GM03348 (cell line): Measurements from ENCODE around the gene ARSH.
"Not testable (repeated sequence)": the region's sequence is repeated elsewhere in the genome, so short reads cannot be mapped to it uniquely, and the experiment has no call there.

Source experiments
- DNase-seq: peaks from one replicate; pipeline ENCODE4 v3.0.0; 2012; ENCODE audit warnings: low spot score

Gene ARSH

GRCh38 chrX:3044196-3044595 lies 37.9 kb downstream of the ARSH start:
- DNase-seq: no peak

- no peak for DNase-seq
These were observed 38.3 kb downstream of the ARSH start for GRCh38 chrX:3044671-3045070.

GRCh38 chrX:3046253-3047240 lies 40.2 kb downstream of the ARSH start:
- peak; percentile 2 for DNase-seq

GRCh38 chrX:3050523-3051175 lies 44.3 kb downstream of the ARSH start:
- DNase-seq: not testable (repeated sequence)

- no peak for DNase-seq
These were observed 46.5 kb downstream of the ARSH start for GRCh38 chrX:3052860-3053259.

- DNase-seq: peak; percentile 2
These were observed 60.2 kb downstream of the ARSH start for GRCh38 chrX:3066555-3066954.

GRCh38 chrX:3075959-3076358 lies 69.6 kb downstream of the ARSH start:
- no peak for DNase-seq

- no peak for DNase-seq
These were observed 70.2 kb downstream of the ARSH start for GRCh38 chrX:3076416-3076991.
